Astrocyte of the cerebellum (primary cell): ENCODE data around the gene XG.
A peak's percentile ranks its signal among the peaks of the same experiment; 100 is the strongest.
"Not testable (repeated sequence)": the region's sequence is repeated elsewhere in the genome, so short reads cannot be mapped to it uniquely, and the experiment has no call there.

Experiments
- DNase-seq: peaks from one replicate; pipeline ENCODE4 v3.0.0-alpha.2; 2011; ENCODE audit warnings: low read depth
- H3K4me3 ChIP-seq: 2 replicates; pipeline ENCODE4 v1.5.1; 2011; ENCODE audit warnings: mild to moderate bottlenecking, low read depth, low read length, moderate library complexity
- in situ Hi-C: cut with HindIII; loops from 2 replicates; pipeline ENCODE4 v1.10.0; 2017; ENCODE audit warnings: low sequenced_read_pairs
- TF ChIP-seq, protein P1 (sequence below): IDR thresholded peaks from 2 replicates; pipeline ENCODE4 v1.5.1; 2012; ENCODE audit warnings: low read length, low read depth, moderate library complexity, mild to moderate bottlenecking; ENCODE audit errors: missing control alignments

Gene XG

DNA sequence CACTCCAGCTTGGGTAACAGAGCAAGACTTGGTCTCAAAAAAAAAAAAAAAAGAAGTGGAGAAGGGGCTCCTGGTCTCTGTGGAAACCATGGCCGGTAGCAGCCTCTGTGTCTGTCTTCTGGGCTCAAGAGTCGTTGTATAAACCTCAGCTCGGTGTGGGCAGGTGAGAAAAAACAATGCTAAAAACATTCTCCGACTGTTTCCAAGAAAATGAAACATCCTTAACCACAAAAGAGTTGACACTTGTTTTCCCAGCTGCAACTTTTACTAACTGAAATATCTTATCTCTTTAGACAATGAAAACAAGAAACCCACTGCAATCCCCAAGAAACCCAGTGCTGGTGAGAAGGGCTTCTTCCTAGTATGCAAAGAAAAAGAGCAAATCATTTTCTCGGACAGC is 34.5 kb upstream of the XG start:
- in situ Hi-C loops, result no loop called here
- DNase-seq, result no peak
- TF ChIP-seq, protein P1, sequence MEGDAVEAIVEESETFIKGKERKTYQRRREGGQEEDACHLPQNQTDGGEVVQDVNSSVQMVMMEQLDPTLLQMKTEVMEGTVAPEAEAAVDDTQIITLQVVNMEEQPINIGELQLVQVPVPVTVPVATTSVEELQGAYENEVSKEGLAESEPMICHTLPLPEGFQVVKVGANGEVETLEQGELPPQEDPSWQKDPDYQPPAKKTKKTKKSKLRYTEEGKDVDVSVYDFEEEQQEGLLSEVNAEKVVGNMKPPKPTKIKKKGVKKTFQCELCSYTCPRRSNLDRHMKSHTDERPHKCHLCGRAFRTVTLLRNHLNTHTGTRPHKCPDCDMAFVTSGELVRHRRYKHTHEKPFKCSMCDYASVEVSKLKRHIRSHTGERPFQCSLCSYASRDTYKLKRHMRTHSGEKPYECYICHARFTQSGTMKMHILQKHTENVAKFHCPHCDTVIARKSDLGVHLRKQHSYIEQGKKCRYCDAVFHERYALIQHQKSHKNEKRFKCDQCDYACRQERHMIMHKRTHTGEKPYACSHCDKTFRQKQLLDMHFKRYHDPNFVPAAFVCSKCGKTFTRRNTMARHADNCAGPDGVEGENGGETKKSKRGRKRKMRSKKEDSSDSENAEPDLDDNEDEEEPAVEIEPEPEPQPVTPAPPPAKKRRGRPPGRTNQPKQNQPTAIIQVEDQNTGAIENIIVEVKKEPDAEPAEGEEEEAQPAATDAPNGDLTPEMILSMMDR, result no peak

DNA sequence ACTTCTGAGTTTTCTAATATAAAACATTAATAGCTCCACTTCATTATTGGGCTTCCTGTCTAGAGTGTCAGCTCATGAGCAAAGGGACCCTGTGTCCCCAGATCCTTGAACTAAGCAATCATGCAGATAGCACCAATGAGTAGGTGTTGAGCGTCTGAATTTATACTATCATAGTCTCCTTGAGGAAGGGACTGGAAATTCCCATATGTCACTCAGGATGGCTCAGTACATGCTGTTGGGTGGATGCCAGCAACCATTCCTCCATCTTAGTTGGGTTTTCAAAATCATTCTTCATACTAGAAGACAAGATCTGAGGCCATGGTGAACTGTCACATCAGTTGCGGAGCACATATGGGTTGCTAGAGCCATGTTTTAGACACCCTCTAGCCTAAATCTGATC is 33.0 kb upstream of the XG start:
- TF ChIP-seq, protein P1, result no peak
- in situ Hi-C loops, result no loop called here
- DNase-seq, result no peak
- H3K4me3 ChIP-seq, result no peak overlapping the region

More for the DNA sequence above, 34.5 kb upstream of the XG start:
- H3K4me3 ChIP-seq, result no peak overlapping the region

DNA sequence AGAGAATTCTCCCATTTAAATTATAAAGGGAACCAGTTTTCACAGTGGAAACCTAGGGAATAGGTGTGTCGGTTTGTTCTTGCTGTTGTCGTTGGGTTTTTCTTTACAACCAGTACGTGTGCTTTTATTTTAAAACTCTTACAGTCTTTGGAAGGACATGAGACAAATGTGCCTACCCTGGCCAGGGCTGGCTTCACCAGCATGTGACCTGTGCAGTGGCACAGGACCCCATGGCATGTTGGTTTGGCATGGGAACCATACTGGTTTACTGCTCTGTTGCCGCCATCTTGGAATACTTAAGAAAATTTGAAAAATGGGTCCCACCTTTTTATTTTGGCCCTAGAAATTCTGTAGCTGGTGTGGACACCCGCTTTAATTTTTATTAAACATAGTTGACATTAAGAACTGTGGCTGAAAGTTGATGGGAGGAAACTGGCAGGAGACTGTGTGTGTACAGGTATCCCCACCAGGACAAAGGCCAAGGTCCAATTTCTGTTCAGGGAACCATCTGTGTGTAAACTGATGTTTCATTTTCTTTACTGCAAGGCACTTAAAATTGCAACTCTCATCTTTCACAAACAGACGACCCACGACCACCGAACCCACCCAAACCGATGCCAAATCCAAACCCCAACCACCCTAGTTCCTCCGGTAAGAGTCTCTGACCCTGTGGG is 31.9 kb upstream of the XG start:
- no peak for DNase-seq
- no peak overlapping the region for H3K4me3 ChIP-seq
- TF ChIP-seq, protein P1, result no peak
- in situ Hi-C loops, result no loop called here

DNA sequence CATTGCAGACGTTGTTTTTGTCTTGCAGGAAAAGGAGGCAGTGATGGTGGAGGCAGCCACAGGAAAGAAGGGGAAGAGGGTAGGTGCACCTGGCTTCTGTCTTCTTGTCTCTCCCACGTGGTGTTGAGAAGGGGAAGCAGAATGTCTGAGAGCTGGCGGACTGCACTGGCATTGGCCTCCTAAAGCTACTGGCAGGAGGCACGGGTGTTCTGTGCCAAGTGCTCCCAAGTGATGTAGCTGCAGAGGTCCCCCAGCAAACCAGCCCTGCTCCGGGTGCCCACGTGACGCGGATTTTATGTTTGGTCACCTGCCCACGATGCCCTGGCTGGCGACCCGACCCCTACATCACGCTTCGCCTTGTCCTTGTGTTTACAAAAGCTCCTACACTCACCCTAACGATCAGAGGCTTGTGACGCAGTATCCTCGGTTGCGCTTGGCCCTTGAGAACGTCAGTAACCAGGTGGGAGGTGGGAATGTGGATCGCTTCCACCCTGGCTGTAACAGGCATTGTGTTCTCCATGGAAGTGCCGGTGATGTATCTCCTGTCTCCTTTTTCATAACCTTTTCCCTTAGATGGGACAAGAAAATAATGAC is 28.5 kb upstream of the XG start:
- no peak for DNase-seq
- TF ChIP-seq, protein P1, result no peak
- no peak overlapping the region for H3K4me3 ChIP-seq
- in situ Hi-C loops, result no loop called here

DNA sequence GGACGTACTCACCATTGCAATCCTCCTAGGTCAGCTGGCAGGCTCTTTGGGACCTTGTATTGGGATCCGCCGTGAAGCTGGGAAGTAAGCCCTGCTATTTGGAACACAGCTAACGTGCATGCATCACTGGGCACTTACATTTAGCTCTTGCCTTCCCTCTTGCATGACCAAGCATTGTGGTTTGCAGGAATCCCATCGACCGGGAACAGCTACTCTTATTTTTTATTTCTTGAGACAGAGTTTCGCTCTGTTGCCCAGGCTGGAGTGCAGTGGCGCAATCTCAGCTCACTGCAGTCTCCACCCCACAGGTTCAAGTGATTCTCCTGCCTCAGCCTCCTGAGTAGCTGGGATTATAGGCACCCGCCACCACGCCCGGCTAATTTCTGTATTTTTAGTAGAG is 24.6 kb upstream of the XG start:
- H3K4me3 ChIP-seq, in situ Hi-C loops: not testable (repeated sequence)
- DNase-seq, result peak; percentile 66

DNA sequence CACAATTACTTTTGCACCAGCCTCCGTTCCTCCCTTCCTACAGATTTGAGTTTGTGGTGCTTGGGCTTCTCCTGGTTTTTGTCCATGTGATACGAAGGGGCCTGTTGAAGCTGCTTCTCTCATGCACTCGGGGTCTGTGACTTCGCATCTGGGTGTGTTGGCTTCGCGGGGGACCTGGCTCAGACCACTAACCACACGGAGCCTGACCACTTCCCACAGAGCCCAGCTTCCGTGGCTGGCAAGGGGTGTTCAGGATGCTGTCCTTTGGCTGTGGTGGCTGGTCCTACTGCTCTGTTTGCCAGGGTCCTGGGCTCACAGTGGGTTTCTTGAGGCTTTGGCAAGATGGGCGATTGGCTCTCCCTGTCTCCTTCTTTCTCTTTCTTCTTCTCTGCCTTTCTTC is 19.8 kb upstream of the XG start:
- TF ChIP-seq, protein P1, result no peak
- DNase-seq, result no peak
- H3K4me3 ChIP-seq, result no peak overlapping the region
- in situ Hi-C loops, result no loop called here

DNA sequence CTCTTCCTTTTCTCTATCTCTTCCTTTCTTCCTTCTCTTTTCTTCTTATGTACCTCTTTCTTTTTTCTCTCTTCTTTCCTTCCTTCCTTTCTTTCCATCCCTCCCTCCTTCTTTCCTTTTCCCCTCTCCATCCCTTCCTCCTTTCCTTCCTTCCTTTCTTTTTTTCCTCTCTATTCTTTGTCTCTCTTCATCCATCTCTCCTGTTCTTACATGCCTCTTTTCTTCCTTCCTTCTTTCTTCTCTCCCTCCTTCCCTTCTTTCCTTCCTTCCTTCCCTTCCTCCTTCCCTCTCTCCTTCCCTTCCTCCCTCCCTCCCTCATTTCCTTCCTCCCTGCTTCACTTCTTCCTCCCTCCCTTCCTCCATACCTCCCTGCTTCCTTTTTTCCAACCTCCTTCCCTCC is 19.2 kb upstream of the XG start:
- DNase-seq, result no peak
- TF ChIP-seq, protein P1, result no peak
- in situ Hi-C loops, result no loop called here
- no peak overlapping the region for H3K4me3 ChIP-seq
